Measurements from ENCODE around the gene PSD. TPM values are rescaled to one million over a fixed set of nuclear protein-coding genes. Genes with fewer than 3 reads are reported as not detected.
A peak's percentile ranks its signal among the peaks of the same experiment; 100 is the strongest.

The PSD gene
- total and polyA plus RNA-seq, 9 of the 15 experiments (the other 6 are each of a cell fraction or from before 2014, with no cell fraction given) = 0.11 to 1.7 (median 0.54) TPM; not detected in 2

GRCh38 chr10:102422545-102423129 is 4.1 kb upstream of the PSD start (continued):
- TF ChIP-seq, protein P1, sequence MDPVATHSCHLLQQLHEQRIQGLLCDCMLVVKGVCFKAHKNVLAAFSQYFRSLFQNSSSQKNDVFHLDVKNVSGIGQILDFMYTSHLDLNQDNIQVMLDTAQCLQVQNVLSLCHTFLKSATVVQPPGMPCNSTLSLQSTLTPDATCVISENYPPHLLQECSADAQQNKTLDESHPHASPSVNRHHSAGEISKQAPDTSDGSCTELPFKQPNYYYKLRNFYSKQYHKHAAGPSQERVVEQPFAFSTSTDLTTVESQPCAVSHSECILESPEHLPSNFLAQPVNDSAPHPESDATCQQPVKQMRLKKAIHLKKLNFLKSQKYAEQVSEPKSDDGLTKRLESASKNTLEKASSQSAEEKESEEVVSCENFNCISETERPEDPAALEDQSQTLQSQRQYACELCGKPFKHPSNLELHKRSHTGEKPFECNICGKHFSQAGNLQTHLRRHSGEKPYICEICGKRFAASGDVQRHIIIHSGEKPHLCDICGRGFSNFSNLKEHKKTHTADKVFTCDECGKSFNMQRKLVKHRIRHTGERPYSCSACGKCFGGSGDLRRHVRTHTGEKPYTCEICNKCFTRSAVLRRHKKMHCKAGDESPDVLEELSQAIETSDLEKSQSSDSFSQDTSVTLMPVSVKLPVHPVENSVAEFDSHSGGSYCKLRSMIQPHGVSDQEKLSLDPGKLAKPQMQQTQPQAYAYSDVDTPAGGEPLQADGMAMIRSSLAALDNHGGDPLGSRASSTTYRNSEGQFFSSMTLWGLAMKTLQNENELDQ (CRISPR knock-in tag; IDR thresholded peaks at IDR 0.05; ENCODE audit: borderline replicate concordance) = no peak
- no peak for TF ChIP-seq HLTF (IDR thresholded peaks at IDR 0.05)
- no peak for TF ChIP-seq FOXJ2 (tag; IDR thresholded peaks at IDR 0.05)
- TF ChIP-seq PRPF4 (IDR thresholded peaks at IDR 0.05; ENCODE audit: insufficient read depth, low read depth, low read length, poor library complexity, severe bottlenecking) = no peak
- TF ChIP-seq GABPB1 (CRISPR knock-in tag; IDR thresholded peaks at IDR 0.05) = peak; percentile 63
- no peak for TF ChIP-seq RBM14 (IDR thresholded peaks at IDR 0.05; ENCODE audit: borderline replicate concordance, insufficient read depth, low read depth, low read length)
- TF ChIP-seq ZNF263 (CRISPR knock-in tag; IDR thresholded peaks at IDR 0.05; ENCODE audit: borderline replicate concordance) = 0 out of 2 replicates have a peak, but pooled peaks have one; percentile 48
- TF ChIP-seq LEF1 (IDR thresholded peaks at IDR 0.05) = no peak
- no peak for TF ChIP-seq WHSC1 (IDR thresholded peaks at IDR 0.05; ENCODE audit: low read length)
- no peak for TF ChIP-seq ILK (tag; IDR thresholded peaks at IDR 0.05; ENCODE audit: borderline replicate concordance, low read depth)
- TF ChIP-seq ZBTB26 (CRISPR knock-in tag; IDR thresholded peaks at IDR 0.05) = no peak
- TF ChIP-seq, protein P2, sequence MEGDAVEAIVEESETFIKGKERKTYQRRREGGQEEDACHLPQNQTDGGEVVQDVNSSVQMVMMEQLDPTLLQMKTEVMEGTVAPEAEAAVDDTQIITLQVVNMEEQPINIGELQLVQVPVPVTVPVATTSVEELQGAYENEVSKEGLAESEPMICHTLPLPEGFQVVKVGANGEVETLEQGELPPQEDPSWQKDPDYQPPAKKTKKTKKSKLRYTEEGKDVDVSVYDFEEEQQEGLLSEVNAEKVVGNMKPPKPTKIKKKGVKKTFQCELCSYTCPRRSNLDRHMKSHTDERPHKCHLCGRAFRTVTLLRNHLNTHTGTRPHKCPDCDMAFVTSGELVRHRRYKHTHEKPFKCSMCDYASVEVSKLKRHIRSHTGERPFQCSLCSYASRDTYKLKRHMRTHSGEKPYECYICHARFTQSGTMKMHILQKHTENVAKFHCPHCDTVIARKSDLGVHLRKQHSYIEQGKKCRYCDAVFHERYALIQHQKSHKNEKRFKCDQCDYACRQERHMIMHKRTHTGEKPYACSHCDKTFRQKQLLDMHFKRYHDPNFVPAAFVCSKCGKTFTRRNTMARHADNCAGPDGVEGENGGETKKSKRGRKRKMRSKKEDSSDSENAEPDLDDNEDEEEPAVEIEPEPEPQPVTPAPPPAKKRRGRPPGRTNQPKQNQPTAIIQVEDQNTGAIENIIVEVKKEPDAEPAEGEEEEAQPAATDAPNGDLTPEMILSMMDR (IDR thresholded peaks at IDR 0.05 in 2 of 3, conservative IDR thresholded peaks at IDR 0.05 in 1 of 3; ENCODE audit: insufficient read depth in 2 of 3, low read depth in 1 of 3, low read length in 3 of 3) = peak; percentile 77 to 90 (median 82)
- TF ChIP-seq NR4A1 (CRISPR knock-in tag; IDR thresholded peaks at IDR 0.05) = no peak
- TF ChIP-seq NR4A1 (tag; IDR thresholded peaks at IDR 0.05) = no peak
- peak in 1 of 2 experiments; percentile 51; a peak in 1 of 4 replicates for TF ChIP-seq FOXA3 (CRISPR knock-in tag; conservative IDR thresholded peaks at IDR 0.05 in 1 of 2, IDR thresholded peaks at IDR 0.05 in 1 of 2)
- TF ChIP-seq ZEB2 (IDR thresholded peaks at IDR 0.05) = no peak
- no peak for TF ChIP-seq ZFP30 (CRISPR knock-in tag; IDR thresholded peaks at IDR 0.05; ENCODE audit: borderline replicate concordance)
- no peak for TF ChIP-seq ZSCAN29 (IDR thresholded peaks at IDR 0.05)
- TF ChIP-seq SAFB (IDR thresholded peaks at IDR 0.05; ENCODE audit: borderline replicate concordance, low read depth, low read length) = peak; percentile 68; the same call in 1 of the 2 replicates
- TF ChIP-seq ZNF121 (CRISPR knock-in tag; conservative IDR thresholded peaks at IDR 0.05) = no peak
- TF ChIP-seq HBP1 (CRISPR knock-in tag; IDR thresholded peaks at IDR 0.05) = no peak
- no peak for TF ChIP-seq NFYB (IDR thresholded peaks at IDR 0.05; ENCODE audit: extremely low read depth, insufficient read length)
